T follicular helper cell (primary cell): Measurements from ENCODE around the gene GADD45A.
"Not testable (repeated sequence)": the region's sequence is repeated elsewhere in the genome, so short reads cannot be mapped to it uniquely, and the experiment has no call there.

Source experiments
- DNase-seq: peaks from one replicate; pipeline ENCODE4 v3.0.0-alpha.2; 2020; ENCODE audit warnings: low read depth

Gene GADD45A

DNA sequence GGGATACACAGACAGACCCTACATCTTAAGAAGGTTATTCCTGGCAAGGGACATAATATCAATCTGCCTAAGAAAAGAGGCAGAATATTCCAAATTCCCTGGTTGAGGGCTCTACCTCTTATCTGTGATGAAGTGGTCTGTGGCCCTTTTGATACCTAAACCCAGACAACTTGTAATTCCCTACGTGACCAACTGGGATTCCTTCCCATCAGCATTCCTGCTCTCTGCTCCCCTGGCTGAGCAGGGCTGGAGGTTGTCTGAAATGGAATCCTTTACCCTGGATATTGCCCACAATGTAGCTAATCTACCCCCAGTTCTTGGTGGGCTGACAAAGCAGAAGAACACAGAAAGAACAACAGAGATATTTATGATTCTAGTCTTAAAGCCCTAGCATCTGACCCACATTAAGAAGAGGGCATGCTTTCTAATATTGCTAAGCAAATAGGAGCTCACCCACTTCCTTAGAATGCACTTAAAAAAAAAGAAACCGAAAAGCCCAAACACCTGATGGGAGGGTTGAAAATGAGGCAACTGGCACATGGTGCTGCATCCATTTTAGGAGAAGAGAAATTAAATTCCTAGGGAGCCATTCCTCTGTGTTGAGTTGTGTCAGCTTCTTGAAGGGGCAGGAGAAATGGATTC, 36.8 kb downstream of the GADD45A start:
- no peak for DNase-seq

DNA sequence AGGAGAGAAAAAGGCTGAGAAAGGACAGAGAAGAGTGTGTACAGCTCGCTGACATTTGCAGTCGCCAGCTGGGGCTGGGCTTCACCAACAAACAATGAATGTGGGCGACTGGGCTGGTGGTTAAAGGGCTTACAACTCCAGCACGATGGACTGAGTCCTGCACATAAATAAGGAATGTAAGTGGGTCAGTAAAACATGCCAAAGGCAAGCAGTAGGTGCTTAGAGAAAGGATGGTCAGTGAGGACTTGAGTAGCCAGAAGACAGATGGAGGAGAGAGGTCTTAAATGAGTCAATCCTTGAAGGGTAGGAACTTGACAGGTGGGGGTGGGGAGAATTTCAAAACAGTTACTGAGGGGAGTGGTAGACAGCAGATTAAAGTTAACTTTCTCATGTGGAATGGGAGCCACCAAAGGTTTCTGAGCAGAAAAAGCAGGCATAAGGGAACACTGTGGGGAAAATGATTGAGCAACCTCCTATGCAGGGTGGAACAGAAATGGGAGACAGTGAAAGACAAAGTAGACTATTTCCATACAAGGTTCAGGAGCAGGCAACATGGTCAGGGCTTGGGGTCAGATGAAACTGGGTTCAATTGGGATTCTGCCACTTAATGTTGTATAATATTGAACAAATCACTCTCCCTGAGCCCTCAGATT, 37.4 kb downstream of the GADD45A start:
- DNase-seq, result no peak

GRCh38 chr1:67723126-67723525, 38.1 kb downstream of the GADD45A start:
- no peak for DNase-seq

- DNase-seq, result no peak
These were observed 38.6 kb downstream of the GADD45A start for GRCh38 chr1:67723620-67724019.

- no peak for DNase-seq
These were observed 40.0 kb downstream of the GADD45A start for GRCh38 chr1:67724928-67725560.

- DNase-seq, result no peak
These were observed 41.2 kb downstream of the GADD45A start for GRCh38 chr1:67726224-67726623.

- DNase-seq, result no peak
These were observed 44.9 kb downstream of the GADD45A start for GRCh38 chr1:67729872-67730271.

- DNase-seq, result not testable (repeated sequence)
These were observed 45.3 kb downstream of the GADD45A start for GRCh38 chr1:67730312-67730711.

- no peak for DNase-seq
These were observed 46.3 kb downstream of the GADD45A start for GRCh38 chr1:67731322-67731721.

- no peak for DNase-seq
These were observed 47.8 kb downstream of the GADD45A start for GRCh38 chr1:67732750-67733151.

GRCh38 chr1:67733681-67734322, 48.8 kb downstream of the GADD45A start:
- no peak for DNase-seq

GRCh38 chr1:67734323-67734690, 49.3 kb downstream of the GADD45A start:
- DNase-seq, result no peak

DNA sequence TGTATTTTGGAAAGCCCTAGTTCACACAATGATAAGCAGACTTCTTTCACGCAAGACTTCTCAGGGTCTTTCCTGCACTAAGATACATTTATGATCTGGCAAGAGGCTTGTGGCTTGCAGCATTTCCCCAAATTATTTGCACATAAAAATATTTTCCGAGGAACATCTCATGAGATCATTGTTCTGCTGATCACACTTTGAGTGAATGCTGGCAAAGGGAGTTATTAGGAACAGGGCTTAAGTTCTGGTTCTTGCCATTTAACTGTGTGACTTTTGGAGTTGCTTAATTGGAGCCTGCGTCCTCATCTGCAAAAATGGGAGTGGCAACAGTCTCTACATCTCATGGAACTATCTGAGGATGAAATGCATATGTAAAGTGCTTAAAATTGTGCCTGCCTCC, 50.2 kb downstream of the GADD45A start:
- no peak for DNase-seq

- no peak for DNase-seq
These were observed 51.0 kb downstream of the GADD45A start for GRCh38 chr1:67735806-67736627.

GRCh38 chr1:67736750-67737149, 51.7 kb downstream of the GADD45A start:
- no peak for DNase-seq

DNA sequence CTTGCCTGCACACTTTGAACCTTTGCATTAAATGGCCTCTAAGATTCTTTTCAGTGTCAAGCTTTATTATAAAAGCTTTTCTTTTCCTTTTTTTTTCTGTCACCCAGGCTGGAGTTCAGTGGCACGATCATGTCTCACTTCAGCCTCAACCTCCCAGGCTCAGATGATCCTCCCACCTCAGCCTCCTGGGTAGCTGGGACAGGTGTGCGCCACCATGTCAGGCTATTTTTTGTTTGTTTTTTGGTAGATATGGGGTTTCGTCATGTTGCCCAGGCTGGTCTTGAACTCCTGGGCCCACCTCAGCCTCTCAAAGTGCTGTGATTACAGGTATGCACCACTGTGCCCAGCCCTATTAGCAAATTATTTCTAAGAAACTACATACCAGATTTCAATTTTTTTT, 52.9 kb downstream of the GADD45A start:
- DNase-seq, result no peak
